Nephron progenitor cell (in vitro differentiated cells): ENCODE data around the gene GFOD1.

Experiments
- DNase-seq: peaks from one replicate; pipeline ENCODE4 v3.0.0; 2021
- H3K27ac Mint-ChIP-seq: 2 replicates; pipeline ENCODE4 v1.8.0; 2021; ENCODE audit warnings: mild to moderate bottlenecking, moderate library complexity, mixed read lengths
- H3K27me3 Mint-ChIP-seq: 2 replicates; pipeline ENCODE4 v1.8.0; 2021; ENCODE audit warnings: mild to moderate bottlenecking, low read depth, mixed read lengths; ENCODE audit not compliant: poor library complexity
- H3K36me3 Mint-ChIP-seq: 2 replicates; pipeline ENCODE4 v1.8.0; 2021; ENCODE audit warnings: low read depth, mixed read lengths
- H3K4me1 Mint-ChIP-seq: 2 replicates; pipeline ENCODE4 v1.8.0; 2021; ENCODE audit warnings: mixed read lengths
- H3K4me3 Mint-ChIP-seq: 2 replicates; pipeline ENCODE4 v1.8.0; 2021; ENCODE audit warnings: mild to moderate bottlenecking, moderate library complexity, mixed read lengths
- H3K9me3 Mint-ChIP-seq: 2 replicates; pipeline ENCODE4 v1.8.0; 2021; ENCODE audit warnings: mild to moderate bottlenecking, moderate library complexity, mixed read lengths
- CTCF ChIP-seq: fragments of 200-600 bp; sonication (generic); IDR thresholded peaks from 2 replicates; pipeline ENCODE4 v1.5.0; 2021; ENCODE audit warnings: antibody characterized with exemption

Gene GFOD1

DNA sequence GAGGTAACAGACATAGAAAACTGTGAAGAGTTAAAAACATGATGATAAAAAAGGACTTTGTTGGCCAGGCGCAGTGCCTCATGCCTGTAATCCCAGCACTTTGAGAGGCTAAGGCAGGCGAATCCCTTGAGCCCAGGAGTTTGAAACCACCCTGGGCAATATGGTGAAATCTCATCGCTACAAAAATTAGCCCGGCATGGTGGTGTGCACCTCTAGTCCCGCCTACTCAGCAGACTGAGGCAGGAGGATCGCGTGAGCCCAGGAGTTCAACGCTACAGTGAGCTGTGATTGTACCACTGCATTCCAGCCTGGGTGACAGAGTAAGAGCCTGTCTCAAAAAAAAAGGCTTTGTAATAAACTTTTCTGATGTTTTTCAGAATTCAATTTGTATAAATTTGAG lies 60.1 kb downstream of the GFOD1 start:
- Mint-ChIP-seq H3K27me3 (peaks cover 9% of the 10 kb centered on the region), H3K4me1 (peaks cover 55% of the 10 kb centered on the region), H3K4me3 (no peak overlapping the region), H3K36me3 (no peaks in the 10 kb centered on the region), H3K9me3 (no peaks in the 10 kb centered on the region), H3K27ac (peak overlapping the region; percentile 71)
- no peak for TF ChIP-seq CTCF
- no peak for DNase-seq

- Mint-ChIP-seq H3K4me3 (no peak overlapping the region), H3K36me3 (no peaks in the 10 kb centered on the region), H3K27me3 (peaks cover 6% of the 10 kb centered on the region), H3K4me1 (peaks cover 58% of the 10 kb centered on the region), H3K27ac (no peak overlapping the region), H3K9me3 (no peaks in the 10 kb centered on the region)
- no peak for TF ChIP-seq CTCF
- no peak for DNase-seq
Measured at GRCh38 chr6:13425943-13426931, 61.2 kb downstream of the GFOD1 start.

DNA sequence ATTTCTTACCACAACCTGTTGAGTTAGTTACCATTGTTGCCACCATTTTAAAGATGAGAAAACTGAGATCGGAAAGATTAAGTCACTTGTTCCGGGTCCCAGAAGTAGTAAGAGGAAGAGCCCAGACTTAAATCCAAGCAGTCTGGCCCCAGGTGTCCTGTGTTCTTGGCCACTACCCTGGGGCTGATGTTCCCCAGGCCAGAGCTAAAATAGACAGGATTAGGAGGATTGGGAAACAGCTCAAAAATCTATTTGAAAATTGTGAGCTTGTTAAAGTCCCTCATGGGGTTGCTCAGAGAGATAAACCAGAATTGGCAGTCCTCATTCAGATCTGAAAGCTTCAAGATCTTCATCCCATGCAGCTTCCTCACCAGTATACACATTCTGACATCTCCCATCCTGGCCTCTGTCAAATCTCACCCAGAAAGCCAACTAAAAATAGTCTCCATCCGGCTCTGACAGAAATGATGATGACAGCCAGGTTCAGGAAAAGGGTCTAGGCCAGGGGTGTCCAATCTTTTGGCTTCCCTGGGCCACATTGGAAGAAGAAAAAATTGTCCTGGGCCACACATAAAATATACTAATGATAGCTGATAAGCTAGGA lies 62.0 kb downstream of the GFOD1 start:
- no peaks in the 10 kb centered on the region for H3K9me3 Mint-ChIP-seq
- peaks cover 2% of the 10 kb centered on the region for H3K27me3 Mint-ChIP-seq
- H3K36me3 Mint-ChIP-seq: no peaks in the 10 kb centered on the region
- no peak overlapping the region for H3K27ac Mint-ChIP-seq
- peaks cover 65% of the 10 kb centered on the region for H3K4me1 Mint-ChIP-seq
- no peak overlapping the region for H3K4me3 Mint-ChIP-seq
- DNase-seq: no peak
- no peak for TF ChIP-seq CTCF

DNA sequence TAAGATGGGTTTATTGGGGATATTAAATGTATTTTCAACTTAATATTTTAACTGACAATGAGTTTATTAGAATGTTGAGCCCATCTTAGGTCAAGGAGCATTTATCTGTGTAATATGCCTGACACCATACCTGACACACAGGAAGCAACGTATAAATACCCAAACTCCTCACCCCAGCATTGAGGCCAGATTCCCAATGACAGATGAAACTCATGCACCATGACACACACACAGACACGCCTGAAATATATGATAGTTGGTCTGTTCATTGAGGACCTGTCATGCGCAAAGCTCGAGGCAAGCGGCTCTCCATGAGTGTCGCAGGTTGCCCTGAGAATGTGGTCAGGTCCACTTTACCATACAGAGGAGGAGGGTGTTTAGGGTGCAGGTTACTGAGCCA lies 64.1 kb downstream of the GFOD1 start:
- no peak overlapping the region for H3K27ac Mint-ChIP-seq
- H3K27me3 Mint-ChIP-seq: peaks cover 3% of the 10 kb centered on the region
- DNase-seq: no peak
- no peak for TF ChIP-seq CTCF
- no peaks in the 10 kb centered on the region for H3K9me3 Mint-ChIP-seq
- no peak overlapping the region for H3K4me3 Mint-ChIP-seq
- H3K4me1 Mint-ChIP-seq: peaks cover 68% of the 10 kb centered on the region
- no peaks in the 10 kb centered on the region for H3K36me3 Mint-ChIP-seq

- Mint-ChIP-seq H3K36me3 (no peaks in the 10 kb centered on the region), H3K27ac (peak overlapping the region; percentile 9), H3K9me3 (no peaks in the 10 kb centered on the region), H3K27me3 (peaks cover 3% of the 10 kb centered on the region), H3K4me1 (peaks cover 66% of the 10 kb centered on the region), H3K4me3 (no peak overlapping the region)
- DNase-seq: no peak
- TF ChIP-seq CTCF: no peak
Measured at GRCh38 chr6:13422681-13423221, 64.6 kb downstream of the GFOD1 start.
